K562 (cell line): ENCODE measurements around the gene EFCAB10. TPM values are rescaled to one million over a fixed set of nuclear protein-coding genes. Genes with fewer than 3 reads are reported as not detected.

Experiments used
- ATAC-seq: fragments of 200-7000 bp; cut with Tn5 transposase; 3 replicates; pipeline ENCODE4 v1.9.1; 2020; ENCODE audit warnings: moderate library complexity
- BruUV-seq: library from RNA; stranded (reverse); fragments of 400-500 nt; replicated peaks from 2 replicates; lab custom pipeline; 2021; lab: Mats Ljungman, UMichigan
- CTCF ChIA-PET: fragments of 300-600 bp; formaldehyde crosslinking; extraction: SDS; loops from one replicate; lab custom pipeline; 2021; ENCODE audit warnings: low intra/inter-chr PET ratio; lab: Yijun Ruan, JAX
- POLR2A ChIA-PET: fragments of 300-600, 350-650 bp; sonication (Branson Sonifier 250); formaldehyde crosslinking; extraction: SDS; loops from one replicate; lab custom pipeline; 2021; ENCODE audit warnings: antibody characterized with exemption, inconsistent platforms; lab: Yijun Ruan, JAX
- DNase-seq, 4 experiments: peaks; one replicate each; pipeline versions ENCODE4 v3.0.0 to v3.0.0-alpha.2; 2011 to 2018; ENCODE audit warnings: low spot score in 3 of 4, mixed read lengths in 3 of 4; ENCODE audit errors: extremely low read depth in 1 of 4
- FAIRE-seq: peaks from 2 replicates; lab custom pipeline; 2011; peaks lifted over from hg19 to GRCh38; lab: Jason Lieb, UNC
- H2AFZ ChIP-seq: 2 replicates; pipeline ENCODE4 v1.6.0; 2011; ENCODE audit warnings: low read depth, low read length, control low read depth, inconsistent platforms
- H3K27ac ChIP-seq: fragments of 200-600 bp; 3 replicates; pipeline ENCODE4 v1.8.0; 2011; ENCODE audit warnings: low read depth, mild to moderate bottlenecking, control low read depth, inconsistent platforms, low read length, moderate library complexity, mixed read lengths; ENCODE audit errors: extremely low read depth
- H3K27me3 ChIP-seq, 2 experiments: fragments of 300-600 bp in 1 of 2; 2 replicates in 1 of 2; 3 replicates in 1 of 2; pipeline versions ENCODE4 v1.6.0 to v1.8.0; 2011; ENCODE audit warnings: inconsistent platforms in 2 of 2, low read length in 2 of 2, mild to moderate bottlenecking in 1 of 2, mixed read lengths in 1 of 2, moderate library complexity in 1 of 2; ENCODE audit not compliant: control insufficient read depth in 2 of 2, insufficient read depth in 2 of 2
- H3K36me3 ChIP-seq: fragments of 300-600 bp; 3 replicates; pipeline ENCODE4 v1.8.0; 2011; ENCODE audit warnings: mild to moderate bottlenecking, low read length, inconsistent platforms; ENCODE audit not compliant: control insufficient read depth, insufficient read depth
- H3K4me1 ChIP-seq, 2 experiments: fragments of 200-600 bp in 1 of 2; replicated peaks in 1 of 2; 2 replicates in 1 of 2; 3 replicates in 1 of 2; pipeline versions ENCODE4 v1.5.1 to v1.8.0; 2011; ENCODE audit warnings: inconsistent platforms in 2 of 2, low read length in 2 of 2, mild to moderate bottlenecking in 1 of 2, mixed read lengths in 1 of 2, moderate library complexity in 1 of 2; ENCODE audit not compliant: control insufficient read depth in 2 of 2, insufficient read depth in 2 of 2
- H3K4me2 ChIP-seq: 2 replicates; pipeline ENCODE4 v1.6.1; 2011; ENCODE audit warnings: low read length, control low read depth, inconsistent platforms, mixed read lengths; ENCODE audit not compliant: insufficient read depth
- H3K4me3 ChIP-seq: fragments of 200-600 bp; sonication (generic), shearing (Covaris generic); 2 replicates; pipeline ENCODE4 v1.5.1; 2016; ENCODE audit warnings: control low read depth, inconsistent platforms
- H3K79me2 ChIP-seq: fragments of 200-600 bp; 3 replicates; pipeline ENCODE4 v1.8.0; 2011; ENCODE audit warnings: low read length, inconsistent platforms; ENCODE audit not compliant: control insufficient read depth, insufficient read depth
- H3K9ac ChIP-seq, 2 experiments: 2 replicates each; pipeline versions ENCODE4 v1.6.0 to v1.6.1; 2011; ENCODE audit warnings: low read depth in 2 of 2, low read length in 2 of 2, control low read depth in 1 of 2, inconsistent platforms in 1 of 2, mild to moderate bottlenecking in 1 of 2, mixed read lengths in 1 of 2; ENCODE audit not compliant: insufficient read depth in 1 of 2
- H3K9me1 ChIP-seq: one replicate; pipeline ENCODE4 v1.6.0; 2011; ENCODE audit warnings: inconsistent platforms, mild to moderate bottlenecking, low read length, moderate library complexity; ENCODE audit not compliant: control insufficient read depth, insufficient read depth
- H3K9me3 ChIP-seq: replicated peaks from 2 replicates; pipeline ENCODE4 v1.5.1; 2011; ENCODE audit warnings: low read depth, low read length, inconsistent platforms; ENCODE audit not compliant: control insufficient read depth, insufficient read depth
- H4K20me1 ChIP-seq: replicated peaks from 2 replicates; pipeline ENCODE4 v1.6.1; 2011; ENCODE audit warnings: low read length, inconsistent platforms, mixed read lengths; ENCODE audit not compliant: control insufficient read depth, insufficient read depth
- ARID1B ChIP-seq: fragments of 450-650 bp; IDR thresholded peaks from 2 replicates; pipeline ENCODE4 v1.6.1; 2016; ENCODE audit warnings: antibody characterized with exemption, mild to moderate bottlenecking, inconsistent platforms
- BCOR ChIP-seq: fragments of 450-650 bp; IDR thresholded peaks from 2 replicates; pipeline ENCODE4 v1.6.1; 2016
- BDP1 ChIP-seq: IDR thresholded peaks from 3 replicates; pipeline ENCODE4 v1.6.1; 2011; ENCODE audit not compliant: insufficient read length, insufficient read depth
- GABPB2 ChIP-seq: fragments of 250-450 bp; sonication (Bioruptor Pico); conservative IDR thresholded peaks from 2 replicates; pipeline ENCODE4 v1.5.1; 2021; ENCODE audit warnings: mild to moderate bottlenecking
- GTF2E2 ChIP-seq: fragments of 200-800 bp; sonication (Bioruptor generic); IDR thresholded peaks from 2 replicates; pipeline ENCODE4 v1.6.1; 2016; ENCODE audit warnings: missing genetic modification characterization, missing compliant biosample characterization
- HDAC3 ChIP-seq: fragments of 450-650 bp; IDR thresholded peaks from 2 replicates; pipeline ENCODE4 v1.6.1; 2018; ENCODE audit warnings: borderline replicate concordance, mild to moderate bottlenecking, moderate library complexity; ENCODE audit not compliant: partially characterized antibody
- ILF3 ChIP-seq: fragments of 450-650 bp; IDR thresholded peaks from 2 replicates; pipeline ENCODE4 v1.6.1; 2018; ENCODE audit warnings: antibody characterized with exemption, mild to moderate bottlenecking, moderate library complexity, borderline replicate concordance
- MEIS2 ChIP-seq: fragments of 450-650 bp; IDR thresholded peaks from 2 replicates; pipeline ENCODE4 v1.6.1; 2014; ENCODE audit warnings: mild to moderate bottlenecking; ENCODE audit not compliant: partially characterized antibody
- SMAD2 ChIP-seq: fragments of 150-350 bp; IDR thresholded peaks from 2 replicates; pipeline ENCODE4 v1.6.1; 2014; ENCODE audit warnings: low read depth, mild to moderate bottlenecking, low read length
- ZNF311 ChIP-seq: fragments of 250-450 bp; sonication (Bioruptor Pico); IDR thresholded peaks from 2 replicates; pipeline ENCODE4 v1.4.0; 2020; ENCODE audit warnings: mild to moderate bottlenecking, moderate library complexity
- ZNF586 ChIP-seq: fragments of 450-650 bp; formaldehyde crosslinking; conservative IDR thresholded peaks from 2 replicates; pipeline ENCODE4 v1.4.0; 2020; ENCODE audit warnings: mild to moderate bottlenecking, moderate library complexity
- ZNF780A ChIP-seq: fragments of 250-450 bp; sonication (Bioruptor Pico); IDR thresholded peaks from 2 replicates; pipeline ENCODE4 v1.5.0; 2021; ENCODE audit warnings: mild to moderate bottlenecking
- in situ Hi-C: fragments of 300-500 bp; cut with MboI; formaldehyde crosslinking; loops from 4 replicates; pipeline ENCODE4 v1.15.0; 2018; ENCODE audit warnings: inconsistent platforms, mixed read lengths
- intact Hi-C: fragments of 100-400 bp; cut with micrococcal nuclease; formaldehyde crosslinking; loops from 2 replicates; pipeline ENCODE4 v1.14.2; 2022
- polyA plus RNA-seq, 8 experiments: library from polyadenylated mRNA; depleted of rRNA in 4 of 8; stranded (reverse) in 5 of 8; unstranded in 3 of 8; fragments of >200 nt; fragmentation: Nextera tagmentation in 2 of 8; fragmentation: Illumina TruSeq in 1 of 8; extraction: Ambion mirVana in 2 of 8; extraction: Trizol in 1 of 8; gene quantifications; 2 replicates each; pipeline versions ENCODE4 v1.2.1 to v1.2.3, GENCODE V29; 2011 to 2014; ENCODE audit warnings: inconsistent platforms in 1 of 8, missing spikeins in 1 of 8
- total RNA-seq, 7 experiments: library from RNA; depleted of rRNA in 6 of 7; stranded (reverse); fragments of >200 nt in 6 of 7; fragmentation: Illumina TruSeq in 2 of 7; extraction: Trizol in 2 of 7; gene quantifications; 2 replicates each; pipeline versions ENCODE4 v1.2.1 to v1.2.3, GENCODE V29; 2011 to 2021; ENCODE audit warnings: low replicate concordance in 1 of 7
- TF ChIP-seq, protein P1 (sequence below): sonication (generic); formaldehyde crosslinking; IDR thresholded peaks from 2 replicates; pipeline ENCODE4 v1.8.1; 2023; ENCODE audit warnings: mild to moderate bottlenecking, missing genetic modification reagents

Gene EFCAB10
- total and polyA plus RNA-seq, 9 of the 15 experiments (the other 6 are each of a cell fraction or from before 2014, with no cell fraction given), result 5.0 to 21.4 (median 16.8) TPM

DNA sequence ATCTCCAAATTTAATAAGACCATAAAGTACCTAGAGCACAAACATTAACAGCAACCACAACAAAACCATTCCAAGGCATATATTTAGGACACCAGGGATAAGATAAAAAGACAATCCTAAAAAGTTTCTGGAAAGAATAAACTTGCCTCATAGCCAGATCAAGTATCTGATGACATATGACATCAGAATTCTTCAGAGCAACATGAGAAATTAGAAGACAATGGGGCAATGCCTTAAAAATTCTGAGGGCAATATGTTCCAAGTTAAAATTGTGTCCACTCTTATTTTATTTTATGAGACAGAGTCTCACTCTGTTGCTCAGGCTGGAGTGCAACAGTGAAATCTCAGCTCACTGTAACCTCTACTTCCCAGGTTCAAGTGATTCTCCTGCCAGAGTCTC lies 2.8 kb downstream of the EFCAB10 start:
- CTCF ChIA-PET, result no interaction called here
- no TSS peak for BruUV-seq

More for the DNA sequence above, 2.8 kb downstream of the EFCAB10 start:
- Histone ChIP-seq H3K9me3 (peaks cover 6% of the 10 kb centered on the region; the same call in 1 of the 2 replicates), H3K79me2 (no peaks in the 10 kb centered on the region), H3K27ac (no peak overlapping the region), H3K4me1 (peaks cover 0 to 3% of the 10 kb centered on the region in 2 experiments; a peak in 1 of 5 replicates)
- intact Hi-C loops, result no loop called here
- TF ChIP-seq ZNF586 (CRISPR knock-in tag) (no peak), BCOR (no peak), HDAC3 (no peak), SMAD2 (no peak), GTF2E2 (tag) (no peak), ARID1B (no peak), GABPB2 (CRISPR knock-in tag) (no peak), MEIS2 (no peak), ZNF780A (CRISPR knock-in tag) (no peak), ILF3 (no peak), ZNF311 (CRISPR knock-in tag) (no peak), BDP1 (no peak)
- TF ChIP-seq, protein P1, sequence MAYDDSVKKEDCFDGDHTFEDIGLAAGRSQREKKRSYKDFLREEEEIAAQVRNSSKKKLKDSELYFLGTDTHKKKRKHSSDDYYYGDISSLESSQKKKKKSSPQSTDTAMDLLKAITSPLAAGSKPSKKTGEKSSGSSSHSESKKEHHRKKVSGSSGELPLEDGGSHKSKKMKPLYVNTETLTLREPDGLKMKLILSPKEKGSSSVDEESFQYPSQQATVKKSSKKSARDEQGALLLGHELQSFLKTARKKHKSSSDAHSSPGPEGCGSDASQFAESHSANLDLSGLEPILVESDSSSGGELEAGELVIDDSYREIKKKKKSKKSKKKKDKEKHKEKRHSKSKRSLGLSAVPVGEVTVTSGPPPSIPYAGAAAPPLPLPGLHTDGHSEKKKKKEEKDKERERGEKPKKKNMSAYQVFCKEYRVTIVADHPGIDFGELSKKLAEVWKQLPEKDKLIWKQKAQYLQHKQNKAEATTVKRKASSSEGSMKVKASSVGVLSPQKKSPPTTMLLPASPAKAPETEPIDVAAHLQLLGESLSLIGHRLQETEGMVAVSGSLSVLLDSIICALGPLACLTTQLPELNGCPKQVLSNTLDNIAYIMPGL (CRISPR knock-in tag), result no peak
- TF ChIP-seq, all 486 proteins: peak for 0
- Histone ChIP-seq H3K36me3 (no peaks in the 10 kb centered on the region), H3K9me1 (no peaks in the 10 kb centered on the region), H3K27me3 (no peaks in the 10 kb centered on the region), H3K4me3 (no peak overlapping the region), H4K20me1 (no peaks in the 10 kb centered on the region), H3K4me2 (no peak overlapping the region), H2AFZ (no peak overlapping the region), H3K9ac (no peak overlapping the region)
- ATAC-seq (no peak; the same call in 2 of the 3 replicates), DNase-seq (no peak), FAIRE-seq (peak; percentile 6)
- POLR2A ChIA-PET, result interaction anchor here (0.6 to 1.6 kb wide), 2 partner anchors 16 kb away, joined by 3 to 5 read pairs; no protein-coding TSS in a partner anchor
- in situ Hi-C loops, result no loop called here
